GM12872 (cell line): ENCODE results near the gene ABCA1.

Source experiments
- TF ChIP-seq, protein P1 (sequence below): IDR thresholded peaks from 3 replicates; pipeline ENCODE4 v1.5.1; 2011; ENCODE audit warnings: low read depth, mild to moderate bottlenecking, low read length, moderate library complexity; ENCODE audit not compliant: insufficient read depth

The ABCA1 gene

DNA sequence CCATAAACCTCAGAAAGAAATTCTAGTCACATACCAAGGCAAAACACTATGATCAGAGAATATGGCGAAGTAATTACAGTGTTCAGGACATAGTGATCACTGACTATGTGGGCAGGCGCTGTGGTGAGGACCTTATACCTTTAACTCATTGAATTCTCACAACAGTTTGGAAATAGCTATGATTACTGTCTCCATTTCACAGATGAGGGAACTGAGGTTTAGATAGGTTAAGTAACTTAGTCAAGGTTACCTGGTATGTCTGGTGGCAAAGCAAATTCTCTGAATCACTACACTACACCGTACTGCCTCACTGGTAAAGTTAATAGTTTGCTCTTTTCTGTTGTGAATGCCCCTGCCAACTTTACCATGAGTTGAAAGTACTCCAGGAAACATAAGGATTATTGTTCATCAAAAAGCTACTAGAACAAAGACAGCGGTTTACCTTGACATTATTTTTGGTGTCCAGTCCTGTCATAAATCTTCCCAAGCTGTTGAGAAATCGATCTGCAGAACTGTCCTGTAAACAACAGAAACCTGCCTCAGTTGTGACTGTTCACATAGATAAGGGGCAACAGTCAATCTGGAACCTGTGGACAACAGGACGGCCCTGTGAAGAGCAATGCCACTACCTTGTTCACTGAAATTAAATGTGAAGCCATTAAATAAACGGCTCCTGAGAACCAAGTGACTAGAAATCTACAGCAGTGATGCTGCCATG lies 127.7 kb downstream of the ABCA1 start:
- TF ChIP-seq, protein P1, sequence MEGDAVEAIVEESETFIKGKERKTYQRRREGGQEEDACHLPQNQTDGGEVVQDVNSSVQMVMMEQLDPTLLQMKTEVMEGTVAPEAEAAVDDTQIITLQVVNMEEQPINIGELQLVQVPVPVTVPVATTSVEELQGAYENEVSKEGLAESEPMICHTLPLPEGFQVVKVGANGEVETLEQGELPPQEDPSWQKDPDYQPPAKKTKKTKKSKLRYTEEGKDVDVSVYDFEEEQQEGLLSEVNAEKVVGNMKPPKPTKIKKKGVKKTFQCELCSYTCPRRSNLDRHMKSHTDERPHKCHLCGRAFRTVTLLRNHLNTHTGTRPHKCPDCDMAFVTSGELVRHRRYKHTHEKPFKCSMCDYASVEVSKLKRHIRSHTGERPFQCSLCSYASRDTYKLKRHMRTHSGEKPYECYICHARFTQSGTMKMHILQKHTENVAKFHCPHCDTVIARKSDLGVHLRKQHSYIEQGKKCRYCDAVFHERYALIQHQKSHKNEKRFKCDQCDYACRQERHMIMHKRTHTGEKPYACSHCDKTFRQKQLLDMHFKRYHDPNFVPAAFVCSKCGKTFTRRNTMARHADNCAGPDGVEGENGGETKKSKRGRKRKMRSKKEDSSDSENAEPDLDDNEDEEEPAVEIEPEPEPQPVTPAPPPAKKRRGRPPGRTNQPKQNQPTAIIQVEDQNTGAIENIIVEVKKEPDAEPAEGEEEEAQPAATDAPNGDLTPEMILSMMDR = no peak

DNA sequence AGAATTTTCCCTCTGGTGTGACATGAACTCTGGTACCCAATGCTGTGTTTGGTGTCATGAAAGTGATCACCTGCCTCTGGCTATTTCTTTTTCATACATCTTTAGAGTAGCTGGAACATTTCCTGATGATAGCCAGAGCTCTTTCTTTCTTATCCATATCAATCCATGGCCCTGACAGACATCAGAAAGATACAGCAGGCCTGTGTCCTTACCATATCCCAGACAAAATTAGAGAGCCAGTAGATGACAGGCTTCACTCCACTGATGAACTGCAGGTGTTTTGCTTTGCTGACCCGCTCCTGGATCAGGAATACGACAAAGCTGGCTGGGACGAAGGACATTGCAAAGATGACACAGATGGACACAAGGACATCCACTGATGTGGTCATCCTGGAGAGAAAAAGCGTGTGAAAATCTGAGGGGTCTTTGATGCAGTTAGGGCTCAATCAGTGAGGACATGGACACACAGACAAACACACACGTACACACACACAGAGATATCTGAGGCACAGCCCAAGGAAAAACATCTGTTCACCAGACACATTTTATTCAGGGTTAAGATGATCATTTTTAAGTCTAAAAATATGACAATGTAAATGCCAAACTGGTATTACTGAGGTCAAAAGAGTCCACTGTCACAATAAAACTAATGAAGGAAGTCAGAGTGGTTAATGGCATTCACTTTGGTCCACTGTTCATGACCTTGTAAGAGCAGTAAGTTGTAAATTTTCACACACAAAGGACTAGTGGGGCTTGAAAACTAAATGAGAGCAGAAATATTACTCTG lies 129.6 kb downstream of the ABCA1 start:
- TF ChIP-seq, protein P1 = no peak

DNA sequence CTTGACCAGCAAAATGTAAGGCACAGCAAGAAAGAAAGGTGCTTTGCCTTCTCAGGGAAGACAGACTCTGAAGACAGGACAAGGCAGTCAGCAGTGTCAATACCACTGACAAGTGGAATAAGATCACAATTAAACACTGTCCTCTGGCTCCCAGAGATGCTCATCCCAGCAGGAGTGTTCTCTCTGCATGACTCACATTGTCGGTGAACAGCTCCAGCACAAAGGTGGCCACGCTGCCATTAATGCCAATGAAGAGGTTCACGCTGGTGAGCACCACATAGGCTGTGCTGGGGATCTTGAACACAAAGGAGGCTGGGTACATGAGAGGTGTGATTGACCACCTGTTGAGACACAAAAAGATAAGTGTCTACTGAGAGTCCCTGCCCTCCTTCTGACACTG lies 132.1 kb downstream of the ABCA1 start:
- TF ChIP-seq, protein P1 = no peak

DNA sequence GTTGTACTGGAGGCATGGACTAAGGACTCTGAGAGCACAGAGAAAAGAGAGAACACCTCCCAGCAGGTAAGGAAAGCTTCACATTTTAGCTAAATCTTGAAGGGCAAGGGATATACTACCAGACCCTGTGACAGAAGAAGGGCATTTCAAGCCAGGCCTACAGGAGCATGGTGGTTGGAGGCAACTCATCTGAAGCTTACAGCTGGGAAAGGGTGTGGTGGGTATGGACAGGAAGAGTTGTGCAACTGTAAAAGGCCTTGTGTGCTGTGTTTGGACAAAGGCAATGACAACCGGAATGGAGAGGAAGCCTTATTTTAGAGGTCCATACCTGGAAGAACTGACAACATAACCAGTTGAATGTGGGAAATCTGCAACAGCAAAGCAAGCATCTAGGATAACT lies 132.9 kb downstream of the ABCA1 start:
- TF ChIP-seq, protein P1 = no peak

DNA sequence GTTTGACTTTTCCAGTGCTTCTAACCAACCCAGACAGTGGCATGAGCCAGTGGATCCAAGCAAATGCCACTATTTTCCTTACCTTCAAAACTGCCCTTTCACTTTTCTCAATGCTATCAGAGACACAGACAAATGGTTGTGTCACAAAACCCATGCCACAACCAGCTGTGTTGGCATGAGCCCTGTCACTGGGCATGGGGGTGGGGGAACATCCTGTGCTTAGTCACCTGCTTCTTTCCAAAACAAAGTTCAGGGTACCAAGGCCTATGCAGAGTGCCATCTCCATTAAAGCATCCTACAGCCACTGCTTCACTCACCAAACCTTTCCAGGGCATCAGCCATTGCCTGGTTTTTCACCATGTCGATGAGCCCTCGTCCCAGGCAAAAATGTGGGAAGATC lies 133.9 kb downstream of the ABCA1 start:
- TF ChIP-seq, protein P1 = no peak

DNA sequence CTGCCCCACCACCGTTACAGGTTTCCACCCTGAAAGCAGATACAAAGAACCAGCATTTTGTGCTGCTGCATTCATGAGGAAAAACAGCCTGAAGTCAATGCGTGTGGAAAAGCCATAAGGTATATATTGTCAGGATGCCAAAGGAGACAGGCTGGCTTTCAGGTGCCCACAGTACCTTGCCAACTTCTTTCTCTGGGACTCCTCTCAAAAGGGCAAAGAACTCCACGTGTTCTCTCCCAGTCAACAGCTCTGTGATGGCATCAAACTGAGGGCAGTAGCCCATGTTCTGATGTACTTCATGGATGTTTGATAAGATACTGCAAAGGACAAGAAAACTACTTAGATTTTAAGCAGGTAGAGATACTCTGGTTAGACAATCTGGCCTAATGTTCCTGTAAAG lies 139.7 kb downstream of the ABCA1 start:
- TF ChIP-seq, protein P1 = no peak

DNA sequence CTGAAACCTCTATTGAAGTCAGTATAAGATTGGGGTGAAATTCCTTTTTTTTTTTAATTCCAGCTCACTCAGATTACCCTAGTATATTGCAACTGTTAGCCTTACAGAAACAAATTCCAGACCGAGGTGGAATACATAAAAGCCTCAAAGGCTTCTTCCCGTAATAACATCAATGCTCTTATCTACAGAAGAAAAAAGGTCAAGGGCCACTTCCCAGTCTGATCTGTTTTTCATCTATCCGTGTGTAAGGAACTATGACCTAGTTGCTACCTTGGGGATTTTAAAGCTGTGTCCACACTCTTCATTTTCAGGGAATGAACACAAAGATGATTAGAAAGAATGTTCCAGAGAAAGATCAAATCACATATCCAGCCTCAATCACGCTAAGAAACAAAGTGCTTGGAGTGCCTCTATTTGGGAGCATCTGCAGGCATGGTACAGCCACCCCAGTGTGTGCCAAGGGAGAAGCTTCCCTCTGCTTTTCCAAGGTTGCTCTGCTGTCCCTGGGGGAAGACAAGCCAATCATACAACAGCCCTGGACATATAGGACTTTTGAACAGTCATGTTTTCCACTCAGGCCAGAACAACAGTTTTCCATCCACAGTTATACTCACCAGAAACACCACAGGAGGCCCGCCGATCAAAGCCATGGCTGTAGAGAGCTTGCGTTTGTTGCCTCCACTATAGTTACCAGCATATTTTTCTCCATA lies 140.5 kb downstream of the ABCA1 start:
- TF ChIP-seq, protein P1 = no peak
